Stromal cell of bone marrow (primary cell): ENCODE measurements around the gene ZNF491.
A peak's percentile ranks its signal among the peaks of the same experiment; 100 is the strongest.
"Not testable (repeated sequence)": the region's sequence is repeated elsewhere in the genome, so short reads cannot be mapped to it uniquely, and the experiment has no call there.

Experiments
- DNase-seq: peaks from one replicate; pipeline ENCODE4 v3.0.0-alpha.2; 2012; ENCODE audit warnings: low read depth

The ZNF491 gene

DNA sequence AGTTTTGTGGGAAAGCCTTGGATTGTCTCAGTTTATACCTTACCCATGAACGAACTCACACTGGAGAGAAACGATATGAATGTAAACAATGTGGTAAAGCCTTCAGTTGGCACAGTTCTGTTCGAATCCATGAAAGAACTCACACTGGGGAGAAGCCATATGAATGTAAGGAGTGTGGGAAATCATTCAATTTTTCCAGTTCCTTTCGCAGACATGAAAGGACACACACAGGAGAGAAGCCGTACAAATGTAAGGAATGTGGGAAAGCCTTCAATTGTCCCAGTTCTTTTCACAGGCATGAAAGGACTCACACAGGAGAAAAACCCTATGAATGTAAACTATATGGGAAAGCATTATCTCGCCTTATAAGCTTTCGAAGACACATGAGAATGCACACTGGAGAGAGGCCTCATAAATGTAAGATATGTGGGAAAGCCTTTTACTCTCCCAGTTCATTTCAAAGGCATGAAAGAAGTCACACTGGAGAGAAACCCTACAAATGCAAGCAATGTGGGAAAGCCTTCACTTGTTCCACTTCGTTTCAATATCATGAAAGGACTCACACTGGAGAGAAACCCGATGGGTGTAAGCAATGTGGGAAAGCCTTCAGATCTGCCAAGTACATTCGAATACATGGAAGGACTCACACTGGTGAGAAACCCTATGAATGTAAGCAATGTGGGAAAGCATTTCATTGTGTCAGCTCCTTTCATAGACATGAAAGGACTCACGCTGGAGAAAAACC, 8.2 kb downstream of the ZNF491 start:
- DNase-seq = no peak

DNA sequence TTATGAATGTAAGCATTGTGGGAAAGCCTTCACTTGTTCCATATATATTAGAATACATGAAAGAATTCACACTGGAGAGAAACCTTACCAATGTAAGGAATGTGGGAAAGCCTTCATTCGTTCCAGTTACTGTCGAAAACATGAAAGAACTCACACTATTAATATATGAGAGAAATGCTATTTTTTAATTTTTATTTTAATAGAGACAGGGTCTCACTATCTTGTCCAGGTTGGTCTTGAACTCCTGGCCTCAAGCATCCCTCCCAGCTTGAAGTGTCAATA, 8.7 kb downstream of the ZNF491 start:
- no peak for DNase-seq

DNA sequence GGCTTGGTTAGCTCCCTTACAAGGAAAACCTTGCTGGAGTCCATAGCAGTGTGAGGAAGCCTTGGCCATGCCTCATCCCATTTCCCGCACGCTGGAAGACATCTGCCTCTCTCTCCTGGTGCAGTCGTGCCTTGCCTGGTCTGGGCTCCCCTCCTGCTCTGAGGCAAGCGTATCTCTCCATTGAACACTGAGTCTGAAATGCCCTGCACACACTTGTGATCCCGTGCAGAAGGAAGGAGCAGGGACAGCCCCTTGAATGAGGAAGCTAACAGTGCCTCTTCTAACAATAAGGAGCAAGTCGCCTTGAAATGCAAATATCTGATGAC, 15.3 kb downstream of the ZNF491 start:
- DNase-seq = no peak

DNA sequence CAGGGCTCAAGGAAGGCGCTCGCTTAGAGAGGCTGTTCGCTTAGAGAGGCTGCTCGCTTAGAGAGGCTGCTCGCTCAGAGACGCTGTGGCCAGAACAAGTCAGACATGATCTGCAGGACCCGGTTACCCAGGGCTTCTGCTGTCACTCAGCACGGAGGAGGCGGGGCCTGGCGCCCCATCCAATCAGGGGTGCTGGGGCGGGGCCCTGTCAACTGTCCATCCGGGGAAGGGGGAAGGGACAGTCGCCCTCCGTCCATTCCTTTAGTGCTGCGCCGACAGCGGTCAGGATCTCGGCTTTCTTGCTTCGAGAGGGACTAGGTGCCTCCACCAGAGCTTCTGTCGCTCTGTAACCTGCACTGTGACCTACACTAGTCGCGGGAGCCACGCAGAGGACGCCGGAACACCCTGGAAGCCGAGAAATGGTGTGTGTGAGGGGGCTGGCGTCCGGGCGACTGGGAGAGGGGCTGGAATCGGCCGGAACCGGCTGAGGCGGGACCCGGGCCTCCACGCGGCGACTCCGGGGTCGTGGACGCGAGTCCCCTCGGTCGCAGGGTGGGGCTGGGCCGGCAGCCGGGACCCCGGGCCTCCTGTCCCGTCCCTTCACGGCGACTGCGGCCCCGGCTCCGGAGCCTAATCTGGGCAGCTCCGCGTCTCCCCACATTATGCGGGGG, 15.8 kb downstream of the ZNF491 start, which contains the start of gene ZNF440:
Gene ZNF440 (plus strand): TSS at position 245 of the 671 bp plus-strand sequence. CDS start 175 bp downstream, at position 420.
- DNase-seq = peak; percentile 90

DNA sequence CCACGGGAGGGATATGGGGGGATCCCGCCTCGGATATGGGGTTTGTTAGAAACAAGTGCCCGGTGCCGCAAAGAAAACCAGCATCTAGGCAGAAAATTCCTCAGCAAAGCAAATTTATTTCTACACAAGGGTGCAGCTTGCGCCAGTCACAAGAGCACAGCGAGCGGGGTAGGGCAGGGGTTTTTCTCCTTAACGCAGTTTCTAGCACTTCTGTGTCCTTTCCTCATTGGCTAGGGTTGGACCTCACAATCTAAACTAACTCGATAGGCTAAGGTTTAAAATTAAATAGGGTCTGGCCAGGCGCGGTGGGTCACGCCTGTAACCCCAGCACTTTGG, 16.3 kb downstream of the ZNF491 start:
- no peak for DNase-seq

DNA sequence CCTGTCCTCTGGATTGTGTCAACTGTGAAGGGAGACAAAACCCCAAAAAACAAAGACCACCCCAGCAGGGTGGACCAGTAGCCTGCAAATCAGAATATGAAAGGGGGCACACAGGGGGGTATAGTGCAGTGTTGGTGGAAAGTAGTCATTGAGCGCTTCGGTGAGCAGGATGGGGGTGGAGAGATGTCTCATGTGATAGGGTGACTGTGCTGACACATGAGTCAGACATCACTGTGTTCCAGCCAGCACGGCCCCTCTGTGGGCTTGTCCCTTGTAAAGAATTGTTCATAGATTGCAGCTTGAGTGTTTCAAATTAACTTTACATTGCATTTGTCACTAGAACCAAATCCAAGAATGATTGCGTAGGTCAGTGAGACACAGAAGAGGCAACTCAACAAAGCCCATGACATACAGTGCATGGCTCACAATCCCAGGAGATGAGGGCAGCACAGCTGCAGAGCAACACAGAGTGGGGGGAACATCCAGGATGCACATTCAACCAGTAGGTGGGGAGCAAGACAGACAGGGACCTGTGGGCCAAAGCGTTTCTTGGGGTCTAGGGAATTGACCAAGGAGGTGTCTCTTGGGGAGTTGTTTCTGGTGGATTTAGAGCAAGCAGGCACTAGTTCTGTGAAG, 23.3 kb downstream of the ZNF491 start:
- no peak for DNase-seq

DNA sequence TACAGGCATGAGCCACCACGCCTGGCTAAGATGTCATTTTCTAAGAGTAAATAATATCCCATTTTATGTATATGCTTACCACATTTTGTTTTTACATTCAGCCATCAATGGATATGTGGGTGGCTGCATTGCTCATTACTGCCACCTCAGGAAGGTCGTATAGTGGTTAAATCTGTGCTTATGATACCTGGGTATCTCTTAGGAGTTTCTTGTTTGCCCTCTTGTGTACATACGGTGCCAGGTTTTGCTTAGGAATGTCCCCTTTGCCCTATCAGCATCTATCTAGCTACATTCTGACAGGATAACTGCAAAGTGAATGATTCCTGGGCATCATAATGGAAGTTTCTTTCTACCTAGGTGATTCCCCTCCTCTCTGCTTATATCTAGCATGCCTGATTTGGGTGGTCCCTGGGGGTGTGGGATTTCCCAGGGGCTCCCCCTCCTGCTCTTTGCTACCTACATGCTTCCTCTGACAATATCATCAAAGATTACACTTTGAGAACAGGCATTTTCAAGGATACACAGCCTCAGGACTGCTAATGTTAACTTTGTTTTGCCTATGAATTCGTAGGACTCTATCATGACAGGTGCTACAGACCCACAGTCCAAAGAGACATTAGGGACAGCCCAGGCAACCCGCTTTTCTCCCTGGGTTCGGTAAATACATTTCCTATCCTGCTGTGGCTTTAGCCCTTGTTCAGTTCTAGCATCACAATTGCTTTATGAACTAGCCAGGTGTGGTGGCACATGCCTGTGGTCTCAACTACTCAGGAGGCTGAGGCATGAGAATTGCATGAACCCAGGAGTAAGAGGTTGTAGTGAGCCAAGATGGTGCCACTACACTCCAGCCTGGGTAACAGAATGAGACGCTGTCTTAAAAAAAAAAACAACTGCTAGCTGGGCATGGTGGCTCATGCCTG, 30.9 kb downstream of the ZNF491 start:
- DNase-seq = not testable (repeated sequence)

DNA sequence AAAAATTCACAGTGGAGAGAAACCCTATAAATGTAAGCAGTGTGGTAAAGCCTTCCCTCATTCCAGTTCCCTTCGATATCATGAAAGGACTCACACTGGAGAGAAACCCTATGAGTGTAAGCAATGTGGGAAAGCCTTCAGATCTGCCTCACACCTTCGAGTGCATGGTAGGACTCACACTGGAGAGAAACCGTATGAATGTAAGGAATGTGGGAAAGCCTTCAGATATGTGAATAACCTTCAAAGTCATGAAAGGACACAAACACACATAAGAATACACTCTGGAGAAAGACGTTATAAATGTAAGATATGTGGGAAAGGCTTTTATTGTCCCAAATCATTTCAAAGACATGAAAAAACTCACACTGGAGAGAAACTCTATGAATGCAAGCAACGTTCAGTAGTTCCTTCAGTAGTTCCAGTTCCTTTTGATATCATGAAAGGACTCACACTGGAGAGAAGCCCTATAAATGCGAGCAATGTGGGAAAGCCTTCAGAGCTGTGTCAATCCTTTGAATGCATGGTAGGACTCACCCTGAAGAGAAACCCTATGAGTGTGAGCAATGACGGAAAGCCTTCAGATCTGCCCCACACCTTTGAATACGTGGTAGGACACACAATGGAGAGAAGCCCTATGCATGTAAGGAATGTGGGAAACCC, 34.1 kb downstream of the ZNF491 start:
- no peak for DNase-seq

DNA sequence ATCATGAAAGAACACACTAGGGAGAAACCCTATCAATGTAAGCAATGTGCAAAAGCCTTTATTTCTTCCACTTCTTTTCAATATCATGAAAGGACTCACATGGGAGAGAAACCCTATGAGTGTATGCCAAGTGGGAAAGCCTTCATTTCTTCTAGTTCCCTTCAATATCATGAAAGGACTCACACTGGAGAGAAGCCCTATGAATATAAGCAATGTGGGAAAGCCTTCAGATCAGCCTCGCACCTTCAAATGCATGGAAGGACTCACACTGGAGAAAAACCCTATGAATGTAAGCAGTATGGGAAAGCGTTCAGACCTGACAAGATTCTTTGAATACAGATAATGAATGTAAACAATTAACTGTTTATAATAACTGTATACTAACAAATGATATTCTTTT, 35.2 kb downstream of the ZNF491 start:
- DNase-seq = no peak

DNA sequence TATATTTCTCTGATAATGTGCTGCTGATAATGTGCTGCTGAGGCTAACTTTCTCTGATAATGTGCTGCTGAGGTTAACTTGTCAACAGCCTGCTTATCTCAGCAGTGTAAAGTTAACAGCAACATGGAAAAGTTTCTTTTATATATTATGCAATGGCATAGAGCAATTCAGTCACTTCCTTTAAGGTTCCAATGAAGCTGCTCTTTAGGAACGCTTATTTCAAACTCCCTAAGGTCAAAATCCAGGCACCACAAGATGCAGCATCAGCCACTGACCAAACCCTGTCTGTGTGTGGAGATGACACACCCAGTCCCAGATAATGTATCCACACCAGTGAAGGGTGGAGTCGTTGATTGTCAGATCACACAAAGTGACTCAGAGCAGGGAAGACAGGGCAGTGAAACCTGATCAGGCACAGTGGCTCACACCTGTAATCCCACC, 37.3 kb downstream of the ZNF491 start:
- not testable (repeated sequence) for DNase-seq

DNA sequence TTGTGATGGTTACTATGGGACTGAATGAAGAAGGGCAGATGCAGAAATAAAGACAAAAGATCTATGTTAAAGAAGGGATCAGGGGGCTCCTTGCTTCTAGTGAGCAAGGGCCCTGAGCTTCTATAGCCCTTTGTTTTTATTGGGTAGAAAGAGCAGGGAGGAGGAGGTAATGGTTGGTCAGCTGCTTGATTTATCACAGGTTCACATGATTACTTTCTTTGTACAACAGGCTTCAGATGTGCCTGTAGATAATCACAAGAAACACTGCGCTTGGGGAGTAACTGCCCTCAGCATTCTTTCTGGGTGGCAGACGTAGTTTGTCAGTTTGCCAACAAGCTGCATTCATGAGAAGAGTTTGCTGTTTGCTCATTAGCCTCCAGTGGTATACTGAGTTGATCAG, 45.4 kb downstream of the ZNF491 start:
- no peak for DNase-seq

DNA sequence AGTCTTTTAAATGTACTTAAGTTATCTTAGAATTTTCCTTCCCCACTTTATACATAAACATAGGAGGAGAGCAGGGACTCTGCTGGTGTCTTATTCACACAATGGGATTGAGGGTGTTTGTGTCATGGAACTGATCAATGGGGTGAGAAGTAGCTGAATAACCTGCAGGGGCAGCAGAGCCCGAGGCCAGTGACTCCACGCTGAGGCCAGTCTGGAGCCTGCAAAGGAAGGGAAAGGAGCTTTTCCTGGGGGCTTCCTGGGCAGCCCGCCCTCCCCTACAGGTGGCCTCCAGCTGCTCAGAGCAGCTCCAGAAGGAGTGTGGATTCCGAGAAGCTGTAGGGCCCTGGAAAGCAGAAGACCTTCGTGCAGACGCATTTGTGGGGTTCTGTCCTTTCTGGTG, 49.3 kb downstream of the ZNF491 start:
- DNase-seq = not testable (repeated sequence)

DNA sequence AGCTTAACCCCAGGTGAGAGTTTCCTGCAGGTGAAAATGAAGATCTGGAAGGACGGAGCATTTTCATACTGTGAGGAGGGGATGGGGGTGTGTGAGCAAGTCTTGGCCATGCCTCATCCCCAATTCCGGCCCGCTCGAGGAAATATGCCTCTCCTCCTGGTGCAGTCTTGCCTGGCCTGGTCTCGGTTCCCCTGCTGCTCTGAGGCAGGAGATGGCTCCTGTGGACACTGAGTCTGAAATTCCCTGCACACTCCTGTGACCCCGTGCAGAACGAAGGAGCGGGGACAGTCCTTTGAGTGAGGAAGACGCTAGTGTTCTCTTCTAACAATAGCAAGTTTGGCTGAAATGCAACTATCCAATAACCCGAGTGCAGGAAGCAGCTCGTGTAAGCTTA, 49.9 kb downstream of the ZNF491 start:
- DNase-seq = no peak

DNA sequence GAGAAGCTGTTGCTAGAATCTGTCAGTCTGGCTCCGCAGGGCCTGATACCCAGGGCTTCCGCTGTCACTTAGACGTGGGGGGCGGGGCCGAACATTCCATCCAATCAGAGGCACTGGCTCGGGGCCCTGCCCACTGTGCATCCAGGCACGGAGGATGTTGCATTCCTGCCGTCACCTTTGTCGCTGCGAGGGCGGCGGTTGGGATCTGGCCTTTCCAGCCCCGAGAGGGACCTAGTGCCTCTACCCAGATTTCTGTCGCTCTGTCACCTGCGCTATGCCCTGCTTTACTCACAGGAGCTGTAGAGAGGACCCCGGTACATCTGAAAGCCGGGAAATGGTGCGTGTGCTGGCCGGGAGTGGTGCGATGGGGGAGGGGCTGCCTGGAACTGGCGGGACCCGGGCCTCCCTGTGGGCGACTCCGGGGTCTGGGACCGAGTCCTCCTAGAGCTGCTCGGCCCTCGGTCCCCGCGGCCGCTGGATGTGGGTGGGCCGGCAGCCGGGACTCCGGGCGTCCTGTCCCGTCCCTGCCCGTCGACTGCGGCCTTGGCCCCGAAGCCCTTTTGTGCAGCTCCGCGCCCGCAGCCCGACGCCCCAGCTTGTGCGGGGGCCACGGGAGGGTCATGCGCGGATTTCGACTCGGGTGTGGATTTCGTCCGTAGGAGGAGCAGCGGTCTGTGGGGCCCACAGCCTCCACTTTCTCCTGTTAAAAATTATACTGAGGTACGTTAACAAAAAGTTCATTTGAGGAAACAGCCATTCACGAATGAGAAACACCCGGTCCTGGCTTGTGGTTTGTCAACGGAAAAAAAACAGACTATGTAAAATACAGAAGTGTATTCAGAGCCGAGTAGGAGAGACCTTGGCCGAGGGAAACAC, 50.5 kb downstream of the ZNF491 start, which contains the start of gene ZNF439:
Gene ZNF439 (plus strand): TSS at position 133 of the 876 bp plus-strand sequence. CDS start 142 bp downstream, at position 275.
- peak; percentile 62 for DNase-seq

DNA sequence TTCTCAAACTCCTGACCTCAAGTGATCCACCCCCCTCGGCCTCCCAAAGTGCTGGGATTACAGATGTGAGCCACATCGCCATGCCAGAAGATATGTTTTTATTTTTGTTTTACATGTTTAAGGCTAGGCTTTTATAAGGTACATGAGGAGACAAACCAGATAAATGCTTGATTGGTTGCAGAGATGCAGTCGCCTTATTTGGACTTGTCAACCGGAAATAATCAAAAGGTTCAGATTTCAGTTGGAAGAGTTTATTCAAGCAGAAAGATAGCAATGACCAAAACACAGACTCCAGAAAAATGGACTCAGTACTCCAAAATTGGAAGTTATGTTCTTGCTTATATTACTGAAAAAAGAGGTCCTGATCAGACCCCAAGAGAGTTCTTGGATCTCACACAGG, 52.0 kb downstream of the ZNF491 start:
- not testable (repeated sequence) for DNase-seq

DNA sequence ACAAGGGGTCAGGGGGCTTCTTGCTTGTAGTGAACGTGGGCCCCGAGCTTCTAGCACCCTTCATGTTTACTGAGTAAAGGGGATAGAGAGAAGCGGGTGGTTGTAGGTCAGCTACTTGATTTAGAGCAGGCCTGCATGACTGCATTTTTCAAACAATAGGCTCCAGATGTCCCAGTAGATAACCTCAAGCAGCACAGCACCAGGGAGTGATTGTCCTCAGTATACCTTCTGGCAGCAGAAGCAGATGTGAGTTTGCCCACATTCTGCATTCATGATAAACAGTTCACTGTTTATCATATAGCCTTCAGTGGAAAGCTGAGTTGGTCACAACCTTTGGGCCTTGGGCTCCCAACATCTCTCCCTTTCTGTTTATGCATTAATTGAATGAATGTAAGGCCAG, 55.0 kb downstream of the ZNF491 start:
- DNase-seq = no peak

DNA sequence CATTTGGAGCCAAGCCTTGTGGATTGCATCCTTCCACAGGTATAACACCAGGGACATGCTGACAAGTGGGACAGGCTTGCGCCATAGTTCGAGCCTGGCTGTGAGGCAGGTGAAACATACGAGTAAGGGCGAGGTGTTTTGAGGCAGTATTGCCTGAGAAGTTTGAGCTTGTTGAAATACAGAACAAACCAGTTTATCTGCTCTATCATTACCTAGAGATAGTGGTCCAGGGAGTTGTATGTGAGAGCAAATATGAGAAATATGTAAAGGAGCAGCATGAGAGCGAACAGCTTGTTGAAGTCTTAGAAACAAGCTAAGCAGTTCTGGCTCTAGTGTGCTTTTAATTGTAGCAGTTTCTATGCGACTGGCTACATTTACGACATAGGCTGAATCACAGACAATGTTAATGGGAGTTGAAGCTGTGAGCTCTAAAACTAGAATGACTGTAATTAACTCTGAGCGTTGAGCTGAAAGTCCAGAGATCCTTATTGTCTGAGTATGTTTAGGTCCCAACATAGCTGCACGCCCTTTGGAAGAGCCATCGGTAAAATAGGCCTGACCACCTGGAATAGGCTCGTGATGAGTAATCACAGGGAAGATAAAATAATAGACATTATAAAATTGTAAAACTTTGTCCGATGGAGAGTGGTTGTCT, 58.4 kb downstream of the ZNF491 start:
- DNase-seq = no peak
